ENCODE data around the gene MAPK12. TPM values are rescaled to one million over a fixed set of nuclear protein-coding genes. Genes with fewer than 3 reads are reported as not detected.

The MAPK12 gene
- total and polyA plus RNA-seq, 2 of the 8 experiments (the other 6 are each of a cell fraction or from before 2014, with no cell fraction given), result 17.3 to 20.3 TPM

DNA sequence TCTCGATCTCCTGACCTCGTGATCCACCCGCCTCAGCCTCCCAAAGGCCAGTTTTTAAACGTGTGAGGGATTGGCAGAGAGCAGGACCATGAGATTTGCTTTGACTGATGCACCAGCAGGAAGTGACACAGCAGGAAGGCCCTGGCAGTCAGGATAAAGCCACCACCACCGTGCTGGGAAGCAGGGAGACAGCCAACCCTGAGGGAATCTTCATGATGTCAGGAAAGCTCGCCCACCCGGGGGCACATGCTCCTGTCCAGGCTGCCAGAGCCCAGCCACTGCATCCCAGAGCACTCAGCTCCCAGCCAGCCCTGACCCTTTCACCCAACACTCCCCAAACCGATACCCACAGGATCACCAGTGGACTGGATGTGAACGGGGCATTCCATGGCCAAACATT, 22.7 kb downstream of the MAPK12 start (continued):
- TF ChIP-seq CHD2 (IDR thresholded peaks at IDR 0.05; ENCODE audit: low read length) (no peak), GABPA (IDR thresholded peaks at IDR 0.05; ENCODE audit: borderline replicate concordance, insufficient read depth, low read length) (no peak), MAX (IDR thresholded peaks at IDR 0.05) (no peak)

Data from H1 (cell line).